Measurements from ENCODE around the gene SBF2.
"Not testable (repeated sequence)": the region's sequence is repeated elsewhere in the genome, so short reads cannot be mapped to it uniquely, and the experiment has no call there.

Gene SBF2

GRCh38 chr11:10022764-10023163 lies 271.3 kb downstream of the SBF2 start:
- DNase-seq, result no peak

GRCh38 chr11:10021563-10021962 lies 272.5 kb downstream of the SBF2 start:
- no peak for DNase-seq

- no peak for DNase-seq
These were observed 273.9 kb downstream of the SBF2 start for GRCh38 chr11:10019906-10020682.

GRCh38 chr11:10017911-10018310 lies 276.1 kb downstream of the SBF2 start:
- DNase-seq, result no peak

GRCh38 chr11:10017050-10017449 lies 277.0 kb downstream of the SBF2 start:
- no peak for DNase-seq

GRCh38 chr11:10012068-10012467 lies 282.0 kb downstream of the SBF2 start:
- no peak for DNase-seq

GRCh38 chr11:10005955-10006525 lies 288.0 kb downstream of the SBF2 start:
- DNase-seq, result no peak

GRCh38 chr11:10004526-10005113 lies 289.4 kb downstream of the SBF2 start:
- DNase-seq, result no peak

GRCh38 chr11:10002221-10002620 lies 291.8 kb downstream of the SBF2 start:
- no peak for DNase-seq

- DNase-seq, result no peak
These were observed 301.7 kb downstream of the SBF2 start for GRCh38 chr11:9992306-9992705.

GRCh38 chr11:9990221-9990973 lies 303.6 kb downstream of the SBF2 start:
- DNase-seq, result no peak

- DNase-seq, result not testable (repeated sequence)
These were observed 306.7 kb downstream of the SBF2 start for GRCh38 chr11:9987303-9987702.

- DNase-seq, result peak in 20 of 51 donors; percentile 3 to 58 (median 17)
These were observed 311.0 kb downstream of the SBF2 start for GRCh38 chr11:9982796-9983579.

- peak in 19 of 51 donors; percentile 1 to 30 (median 11) for DNase-seq
These were observed 311.8 kb downstream of the SBF2 start for GRCh38 chr11:9982127-9982795.

- DNase-seq, result no peak
These were observed 313.1 kb downstream of the SBF2 start for GRCh38 chr11:9980931-9981330.

GRCh38 chr11:9977554-9977953 lies 316.5 kb downstream of the SBF2 start:
- DNase-seq, result no peak

GRCh38 chr11:9974375-9974774 lies 319.6 kb downstream of the SBF2 start:
- DNase-seq, result no peak

GRCh38 chr11:9973921-9974320 lies 320.1 kb downstream of the SBF2 start:
- no peak for DNase-seq

GRCh38 chr11:9972989-9973388 lies 321.0 kb downstream of the SBF2 start:
- DNase-seq, result peak in 2 of 51 donors; percentile 5 to 9

GRCh38 chr11:9971894-9972293 lies 322.1 kb downstream of the SBF2 start:
- no peak for DNase-seq

GRCh38 chr11:9969068-9969467 lies 325.0 kb downstream of the SBF2 start:
- DNase-seq, result no peak
